ENCODE measurements around the gene BID. TPM values are rescaled to one million over a fixed set of nuclear protein-coding genes. Genes with fewer than 3 reads are reported as not detected.

BID gene
- total RNA-seq, result 27.8 and 28.3 TPM in 2 replicates

GRCh38 chr22:17774206-17774925 lies at the start of gene BID:
Gene BID (minus strand): TSS chr22:17774469. CDS start chr22:17750116, 24,353 bp downstream.

Small RNAs within 50 kb of the gene (small RNA-seq; reads per million reads assigned to genes)
- gene MIR3198-1, result not detected

Other genes with a start within 250 kb of the BID start
- gene SLC25A18, start 211.0 kb downstream of the BID start, total RNA-seq, result 0.20 and 0.73 TPM in 2 replicates
- 81.5 and 86.0 TPM in 2 replicates for gene ATP6V1E1, start 145.7 kb downstream of the BID start, total RNA-seq
- gene BCL2L13, start 135.7 kb downstream of the BID start, total RNA-seq, result 45.6 and 57.9 TPM in 2 replicates